ENCODE data around the gene POP5.
"Not testable (repeated sequence)": the region's sequence is repeated elsewhere in the genome, so short reads cannot be mapped to it uniquely, and the experiment has no call there.

POP5 gene

DNA sequence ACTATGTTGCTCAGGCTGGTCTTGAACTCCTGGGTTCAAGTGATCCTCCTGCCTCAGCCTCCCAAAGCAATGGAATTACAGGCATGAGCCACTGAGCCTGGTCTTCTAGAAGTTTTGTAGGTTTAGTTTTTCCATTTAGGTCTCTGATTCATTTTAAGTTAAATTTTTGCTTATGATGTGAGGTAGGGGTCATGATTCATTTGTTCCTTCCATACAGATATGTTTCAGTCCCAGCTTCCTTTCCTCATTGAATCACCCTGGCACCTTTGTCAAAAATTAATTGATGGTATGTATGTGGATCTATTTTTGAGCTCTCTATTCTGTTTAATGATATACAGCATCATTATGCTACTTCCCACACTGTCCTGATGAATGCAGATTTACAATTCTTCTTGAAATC, 33.6 kb upstream of the POP5 start:
- Histone ChIP-seq H3K4me3 (ENCODE audit: insufficient read depth, low read length, poor library complexity, severe bottlenecking) (no peak overlapping the region), H3K9me2 (replicated peaks; ENCODE audit: insufficient read depth, low read length) (no peaks in the 10 kb centered on the region), H3K27me3 (ENCODE audit: low read length) (no peaks in the 10 kb centered on the region), H3F3A (ENCODE audit: insufficient read depth) (no peaks in the 10 kb centered on the region), H3K79me2 (ENCODE audit: insufficient read depth, low read length) (no peaks in the 10 kb centered on the region), H3K4me2 (ENCODE audit: low read depth, low read length, poor library complexity, severe bottlenecking) (no peak overlapping the region), H3K36me3 (ENCODE audit: low read length) (no peaks in the 10 kb centered on the region), H3K27ac (ENCODE audit: low read depth, low read length) (no peak overlapping the region), H4K20me1 (ENCODE audit: low read depth, low read length) (no peaks in the 10 kb centered on the region), H2AFZ (ENCODE audit: low read depth, low read length, severe bottlenecking) (no peak overlapping the region), H3K9ac (ENCODE audit: low read length) (no peak overlapping the region), H3K9me3 (ENCODE audit: insufficient read depth, low read length) (no peaks in the 10 kb centered on the region)
- TF ChIP-seq, protein P1, sequence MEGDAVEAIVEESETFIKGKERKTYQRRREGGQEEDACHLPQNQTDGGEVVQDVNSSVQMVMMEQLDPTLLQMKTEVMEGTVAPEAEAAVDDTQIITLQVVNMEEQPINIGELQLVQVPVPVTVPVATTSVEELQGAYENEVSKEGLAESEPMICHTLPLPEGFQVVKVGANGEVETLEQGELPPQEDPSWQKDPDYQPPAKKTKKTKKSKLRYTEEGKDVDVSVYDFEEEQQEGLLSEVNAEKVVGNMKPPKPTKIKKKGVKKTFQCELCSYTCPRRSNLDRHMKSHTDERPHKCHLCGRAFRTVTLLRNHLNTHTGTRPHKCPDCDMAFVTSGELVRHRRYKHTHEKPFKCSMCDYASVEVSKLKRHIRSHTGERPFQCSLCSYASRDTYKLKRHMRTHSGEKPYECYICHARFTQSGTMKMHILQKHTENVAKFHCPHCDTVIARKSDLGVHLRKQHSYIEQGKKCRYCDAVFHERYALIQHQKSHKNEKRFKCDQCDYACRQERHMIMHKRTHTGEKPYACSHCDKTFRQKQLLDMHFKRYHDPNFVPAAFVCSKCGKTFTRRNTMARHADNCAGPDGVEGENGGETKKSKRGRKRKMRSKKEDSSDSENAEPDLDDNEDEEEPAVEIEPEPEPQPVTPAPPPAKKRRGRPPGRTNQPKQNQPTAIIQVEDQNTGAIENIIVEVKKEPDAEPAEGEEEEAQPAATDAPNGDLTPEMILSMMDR (IDR thresholded peaks at IDR 0.05; ENCODE audit: insufficient read depth, low read length, poor library complexity, severe bottlenecking), result no peak
- no peak for TF ChIP-seq EZH2phosphoT487 (conservative IDR thresholded peaks at IDR 0.05; ENCODE audit: low read length)

- not testable (repeated sequence) for H4K20me1 ChIP-seq (ENCODE audit: low read depth, low read length)
These were observed 30.3 kb upstream of the POP5 start for GRCh38 chr12:120611534-120611933.

DNA sequence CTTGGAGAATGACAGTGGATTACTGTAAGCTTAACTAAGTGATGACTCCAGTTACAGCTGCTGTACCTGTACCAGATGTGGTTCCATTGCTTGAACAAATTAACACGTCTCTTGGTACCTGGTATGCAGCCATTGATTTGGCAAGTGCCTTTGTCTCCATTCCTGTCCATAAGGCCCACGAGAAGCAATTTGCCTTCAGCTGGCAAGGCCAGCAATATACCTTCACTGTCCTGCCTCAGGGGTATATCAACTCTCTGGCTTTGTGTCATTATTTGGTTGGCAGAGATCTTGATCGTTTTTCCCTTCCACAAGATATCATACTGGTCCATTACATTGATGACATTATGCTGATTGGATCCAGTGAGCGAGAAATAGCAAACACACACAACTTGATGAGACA, 29.4 kb upstream of the POP5 start:
- H3K27ac ChIP-seq (ENCODE audit: low read depth, low read length), result no peak overlapping the region
- H3K4me3 ChIP-seq (ENCODE audit: insufficient read depth, low read length, poor library complexity, severe bottlenecking), result no peak overlapping the region
- no peaks in the 10 kb centered on the region for H3K36me3 ChIP-seq (ENCODE audit: low read length)
- TF ChIP-seq, protein P1 (IDR thresholded peaks at IDR 0.05; ENCODE audit: insufficient read depth, low read length, poor library complexity, severe bottlenecking), result no peak
- no peak for TF ChIP-seq EZH2phosphoT487 (conservative IDR thresholded peaks at IDR 0.05; ENCODE audit: low read length)
- no peak overlapping the region for H3K4me2 ChIP-seq (ENCODE audit: low read depth, low read length, poor library complexity, severe bottlenecking)
- no peaks in the 10 kb centered on the region for H3K79me2 ChIP-seq (ENCODE audit: insufficient read depth, low read length)
- no peaks in the 10 kb centered on the region for H3F3A ChIP-seq (ENCODE audit: insufficient read depth)
- no peaks in the 10 kb centered on the region for H3K27me3 ChIP-seq (ENCODE audit: low read length)
- no peaks in the 10 kb centered on the region for H4K20me1 ChIP-seq (ENCODE audit: low read depth, low read length)
- H3K9ac ChIP-seq (ENCODE audit: low read length), result no peak overlapping the region
- H3K9me2 ChIP-seq (replicated peaks; ENCODE audit: insufficient read depth, low read length), result no peaks in the 10 kb centered on the region
- no peaks in the 10 kb centered on the region for H3K9me3 ChIP-seq (ENCODE audit: insufficient read depth, low read length)
- no peak overlapping the region for H2AFZ ChIP-seq (ENCODE audit: low read depth, low read length, severe bottlenecking)

More at GRCh38 chr12:120611534-120611933, 30.3 kb upstream of the POP5 start:
- not testable (repeated sequence) for H3K9me3 ChIP-seq (ENCODE audit: insufficient read depth, low read length); H3K9ac ChIP-seq (ENCODE audit: low read length); H3K4me2 ChIP-seq (ENCODE audit: low read depth, low read length, poor library complexity, severe bottlenecking); H3K27me3 ChIP-seq (ENCODE audit: low read length); H3F3A ChIP-seq (ENCODE audit: insufficient read depth); H3K79me2 ChIP-seq (ENCODE audit: insufficient read depth, low read length); H3K9me2 ChIP-seq (replicated peaks; ENCODE audit: insufficient read depth, low read length); H3K36me3 ChIP-seq (ENCODE audit: low read length); H3K27ac ChIP-seq (ENCODE audit: low read depth, low read length); H2AFZ ChIP-seq (ENCODE audit: low read depth, low read length, severe bottlenecking); H3K4me3 ChIP-seq (ENCODE audit: insufficient read depth, low read length, poor library complexity, severe bottlenecking)

GRCh38 chr12:120602416-120602815, 21.2 kb upstream of the POP5 start:
- not testable (repeated sequence) for H3K4me2 ChIP-seq (ENCODE audit: low read depth, low read length, poor library complexity, severe bottlenecking); H3K36me3 ChIP-seq (ENCODE audit: low read length); H3K9me2 ChIP-seq (replicated peaks; ENCODE audit: insufficient read depth, low read length); H3F3A ChIP-seq (ENCODE audit: insufficient read depth); H3K9ac ChIP-seq (ENCODE audit: low read length); H2AFZ ChIP-seq (ENCODE audit: low read depth, low read length, severe bottlenecking); H3K9me3 ChIP-seq (ENCODE audit: insufficient read depth, low read length); H4K20me1 ChIP-seq (ENCODE audit: low read depth, low read length); H3K79me2 ChIP-seq (ENCODE audit: insufficient read depth, low read length); H3K27me3 ChIP-seq (ENCODE audit: low read length); H3K4me3 ChIP-seq (ENCODE audit: insufficient read depth, low read length, poor library complexity, severe bottlenecking); H3K27ac ChIP-seq (ENCODE audit: low read depth, low read length)

All from SU-DHL-6 (cell line).